A549 treated with DMSO at 1 μM for 4 hours (cell line): ENCODE data around the gene CNTLN. TPM values are rescaled to one million over a fixed set of nuclear protein-coding genes. Genes with fewer than 3 reads are reported as not detected.

Source experiments
- total RNA-seq: library from RNA; stranded (reverse); fragments of 200-300 nt; extraction: Qiagen RNA extraction; gene quantifications from 5 replicates; pipeline ENCODE4 v1.2.3, GENCODE V29; 2022; ENCODE audit warnings: low read depth

CNTLN gene, protein sequence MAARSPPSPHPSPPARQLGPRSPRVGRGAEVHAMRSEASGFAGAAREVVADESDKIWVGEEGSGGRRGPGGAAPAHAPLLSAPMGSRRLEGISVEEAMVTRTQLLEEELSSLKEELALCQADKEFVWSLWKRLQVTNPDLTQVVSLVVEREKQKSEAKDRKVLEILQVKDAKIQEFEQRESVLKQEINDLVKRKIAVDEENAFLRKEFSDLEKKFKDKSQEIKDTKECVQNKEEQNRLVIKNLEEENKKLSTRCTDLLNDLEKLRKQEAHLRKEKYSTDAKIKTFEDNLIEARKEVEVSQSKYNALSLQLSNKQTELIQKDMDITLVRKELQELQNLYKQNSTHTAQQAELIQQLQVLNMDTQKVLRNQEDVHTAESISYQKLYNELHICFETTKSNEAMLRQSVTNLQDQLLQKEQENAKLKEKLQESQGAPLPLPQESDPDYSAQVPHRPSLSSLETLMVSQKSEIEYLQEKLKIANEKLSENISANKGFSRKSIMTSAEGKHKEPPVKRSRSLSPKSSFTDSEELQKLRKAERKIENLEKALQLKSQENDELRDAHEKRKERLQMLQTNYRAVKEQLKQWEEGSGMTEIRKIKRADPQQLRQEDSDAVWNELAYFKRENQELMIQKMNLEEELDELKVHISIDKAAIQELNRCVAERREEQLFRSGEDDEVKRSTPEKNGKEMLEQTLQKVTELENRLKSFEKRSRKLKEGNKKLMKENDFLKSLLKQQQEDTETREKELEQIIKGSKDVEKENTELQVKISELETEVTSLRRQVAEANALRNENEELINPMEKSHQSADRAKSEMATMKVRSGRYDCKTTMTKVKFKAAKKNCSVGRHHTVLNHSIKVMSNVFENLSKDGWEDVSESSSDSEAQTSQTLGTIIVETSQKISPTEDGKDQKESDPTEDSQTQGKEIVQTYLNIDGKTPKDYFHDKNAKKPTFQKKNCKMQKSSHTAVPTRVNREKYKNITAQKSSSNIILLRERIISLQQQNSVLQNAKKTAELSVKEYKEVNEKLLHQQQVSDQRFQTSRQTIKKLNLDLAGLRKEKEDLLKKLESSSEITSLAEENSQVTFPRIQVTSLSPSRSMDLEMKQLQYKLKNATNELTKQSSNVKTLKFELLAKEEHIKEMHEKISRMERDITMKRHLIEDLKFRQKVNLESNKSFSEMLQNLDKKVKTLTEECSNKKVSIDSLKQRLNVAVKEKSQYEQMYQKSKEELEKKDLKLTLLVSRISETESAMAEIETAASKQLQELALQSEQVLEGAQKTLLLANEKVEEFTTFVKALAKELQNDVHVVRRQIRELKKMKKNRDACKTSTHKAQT (N-terminal part only)
- total RNA-seq = 4.9 to 6.3 TPM (median 5.9 TPM) in 5 replicates

DNA sequence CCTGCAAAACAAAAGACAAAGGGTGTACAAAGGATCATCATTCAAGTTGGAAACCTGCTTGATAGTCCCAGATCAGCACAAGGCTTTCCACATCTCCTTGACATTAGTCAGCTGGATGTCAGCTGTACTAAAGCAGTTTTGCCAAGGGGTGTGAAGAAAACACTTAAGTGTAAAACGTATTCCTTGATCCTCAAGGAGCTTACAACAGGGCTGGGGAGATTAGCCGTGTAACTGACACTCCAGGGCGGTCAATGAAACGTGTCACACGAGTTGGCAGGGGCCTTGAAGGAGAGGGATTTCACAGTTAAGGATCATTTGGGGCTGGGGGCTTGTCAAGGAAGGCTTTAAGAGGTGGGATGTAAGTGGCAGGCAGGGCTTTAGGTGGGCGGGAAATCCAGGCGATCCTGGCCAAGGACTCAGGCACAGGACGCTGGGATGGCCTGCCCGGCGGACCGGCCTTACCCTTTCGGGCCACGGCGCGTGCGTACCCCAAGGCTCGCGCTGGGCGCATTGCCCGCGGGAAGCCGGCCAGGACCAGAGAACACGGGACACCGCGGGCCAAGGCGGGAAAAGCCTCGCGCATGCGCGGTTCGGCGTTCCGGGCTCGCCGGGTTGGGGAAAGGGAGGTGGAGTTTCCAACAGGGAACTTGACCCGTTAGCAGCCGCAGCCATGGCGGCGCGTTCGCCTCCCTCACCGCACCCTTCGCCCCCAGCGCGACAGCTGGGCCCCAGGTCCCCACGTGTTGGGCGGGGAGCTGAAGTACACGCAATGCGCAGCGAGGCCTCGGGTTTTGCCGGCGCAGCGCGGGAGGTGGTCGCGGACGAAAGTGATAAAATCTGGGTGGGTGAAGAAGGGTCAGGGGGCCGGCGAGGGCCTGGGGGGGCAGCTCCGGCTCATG, at the start of gene CNTLN:
TSS of gene CNTLN (plus strand) at position 645 of the 899 bp plus-strand sequence. CDS start at position 671, 26 bp downstream.

